ENCODE results near the gene GBP7.

The GBP7 gene

DNA sequence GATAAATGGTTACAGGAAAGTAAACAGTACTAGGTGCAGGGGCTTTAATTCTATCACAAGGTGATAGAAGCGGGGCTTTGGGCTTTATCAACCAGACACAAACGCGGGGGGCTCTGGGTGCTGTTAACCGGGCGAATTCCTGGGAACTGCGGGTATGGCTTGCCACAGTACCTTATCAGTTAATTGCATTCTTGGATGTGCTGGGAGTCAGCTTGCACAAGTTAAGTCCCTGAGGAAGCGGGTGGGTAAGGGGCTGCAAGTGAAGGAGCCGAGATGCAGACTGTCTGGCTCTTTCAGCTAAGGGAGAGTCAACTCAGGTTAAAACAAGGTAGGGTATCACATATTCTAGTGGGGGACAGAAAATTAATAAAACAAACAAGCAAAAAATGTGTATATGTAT lies 22.3 kb upstream of the GBP7 start:
- peaks cover 64% of the 10 kb centered on the region for H3K4me1 Mint-ChIP-seq
- no peaks in the 10 kb centered on the region for H3K27me3 Mint-ChIP-seq
- no peak for DNase-seq (ENCODE audit: low spot score in 2 of 2)
- H3K27ac Mint-ChIP-seq (ENCODE audit: low read depth): peak overlapping the region; percentile 96
- peak overlapping the region; percentile 91 for H3K4me3 Mint-ChIP-seq
- ATAC-seq (replicated peaks; ENCODE audit: extremely low read depth, poor library complexity, severe bottlenecking): no peak
- H3K36me3 Mint-ChIP-seq (ENCODE audit: insufficient read depth): peaks cover 39% of the 10 kb centered on the region
- no peaks in the 10 kb centered on the region for H3K9me3 Mint-ChIP-seq

DNA sequence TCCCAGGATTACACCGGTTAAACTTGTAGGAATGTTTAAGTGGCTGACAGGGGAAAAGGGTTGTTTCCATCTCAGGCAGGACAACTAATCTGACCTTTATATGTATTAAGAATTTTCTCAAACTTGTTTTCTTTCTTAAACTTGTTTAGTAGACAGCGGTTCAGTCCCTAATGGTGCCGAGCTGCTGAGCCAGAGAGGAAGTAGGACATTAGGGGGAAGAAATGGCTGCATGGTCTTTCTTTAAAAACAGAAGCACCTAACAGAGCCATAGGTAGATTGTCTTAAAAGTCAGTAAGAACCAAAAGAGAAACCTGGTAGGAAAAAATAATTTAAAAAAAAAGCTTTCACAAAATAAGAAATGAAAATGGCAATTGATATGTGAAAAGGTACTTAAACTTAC lies 19.7 kb upstream of the GBP7 start:
- H3K4me1 Mint-ChIP-seq: peaks cover 54% of the 10 kb centered on the region

DNA sequence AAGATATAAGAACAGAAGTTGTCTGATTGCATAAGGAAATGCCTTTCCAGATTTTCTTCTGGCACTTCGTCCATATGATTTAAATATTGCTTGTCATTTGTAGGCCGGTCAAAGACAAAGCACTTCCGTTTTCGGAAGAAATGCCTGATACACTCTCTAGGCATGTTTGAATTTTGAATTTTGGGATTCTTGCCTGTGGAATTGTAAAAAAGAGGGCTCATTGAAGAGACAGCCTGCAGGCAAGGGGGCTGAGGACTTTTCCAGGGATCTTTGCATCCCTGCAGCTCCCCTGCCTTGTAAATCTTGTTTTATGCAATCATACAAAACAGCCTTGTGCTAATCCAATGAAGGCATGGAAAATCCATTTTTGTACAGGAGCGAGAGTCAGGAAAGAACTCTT lies 15.5 kb upstream of the GBP7 start:
- no peaks in the 10 kb centered on the region for H3K27me3 Mint-ChIP-seq
- H3K27ac Mint-ChIP-seq (ENCODE audit: low read depth): no peak overlapping the region
- H3K4me1 Mint-ChIP-seq: peaks cover 58% of the 10 kb centered on the region
- H3K4me3 Mint-ChIP-seq: no peak overlapping the region
- no peak for DNase-seq (ENCODE audit: low spot score in 2 of 2)
- ATAC-seq (replicated peaks; ENCODE audit: extremely low read depth, poor library complexity, severe bottlenecking): no peak
- peaks cover 60% of the 10 kb centered on the region for H3K36me3 Mint-ChIP-seq (ENCODE audit: insufficient read depth)
- H3K9me3 Mint-ChIP-seq: no peaks in the 10 kb centered on the region

More for the DNA sequence above, 19.7 kb upstream of the GBP7 start:
- Mint-ChIP-seq H3K9me3 (no peaks in the 10 kb centered on the region), H3K27ac (ENCODE audit: low read depth) (peak overlapping the region; percentile 63), H3K4me3 (peak overlapping the region; percentile 21), H3K27me3 (no peaks in the 10 kb centered on the region), H3K36me3 (ENCODE audit: insufficient read depth) (peaks cover 47% of the 10 kb centered on the region)
- ATAC-seq (replicated peaks; ENCODE audit: extremely low read depth, poor library complexity, severe bottlenecking) (no peak), DNase-seq (ENCODE audit: low spot score in 2 of 2) (no peak)

DNA sequence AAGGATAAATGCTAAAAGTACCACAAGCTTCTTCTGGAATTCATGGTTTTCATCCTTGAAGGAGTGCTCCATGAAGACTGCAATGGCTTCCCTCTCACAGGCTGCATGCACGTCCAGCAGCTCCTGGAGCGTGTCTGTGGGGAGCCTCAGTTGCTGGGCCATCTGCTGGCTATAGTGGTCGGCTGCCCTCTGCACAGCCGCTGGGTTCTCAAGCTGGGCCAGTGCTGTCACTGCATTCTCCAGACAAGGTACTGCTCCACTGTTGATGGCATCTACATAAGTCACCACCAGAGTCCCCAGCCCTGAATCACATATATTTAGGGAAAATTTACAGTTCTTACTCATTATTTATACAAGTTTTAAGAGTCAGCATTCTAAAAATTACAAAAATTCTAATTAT lies 14.2 kb upstream of the GBP7 start:
- H3K27ac Mint-ChIP-seq (ENCODE audit: low read depth): no peak overlapping the region
- no peaks in the 10 kb centered on the region for H3K27me3 Mint-ChIP-seq
- H3K9me3 Mint-ChIP-seq: no peaks in the 10 kb centered on the region
- H3K4me1 Mint-ChIP-seq: peaks cover 48% of the 10 kb centered on the region
- no peak for DNase-seq (ENCODE audit: low spot score in 2 of 2)
- no peak overlapping the region for H3K4me3 Mint-ChIP-seq
- no peak for ATAC-seq (replicated peaks; ENCODE audit: extremely low read depth, poor library complexity, severe bottlenecking)
- peaks cover 69% of the 10 kb centered on the region for H3K36me3 Mint-ChIP-seq (ENCODE audit: insufficient read depth)

DNA sequence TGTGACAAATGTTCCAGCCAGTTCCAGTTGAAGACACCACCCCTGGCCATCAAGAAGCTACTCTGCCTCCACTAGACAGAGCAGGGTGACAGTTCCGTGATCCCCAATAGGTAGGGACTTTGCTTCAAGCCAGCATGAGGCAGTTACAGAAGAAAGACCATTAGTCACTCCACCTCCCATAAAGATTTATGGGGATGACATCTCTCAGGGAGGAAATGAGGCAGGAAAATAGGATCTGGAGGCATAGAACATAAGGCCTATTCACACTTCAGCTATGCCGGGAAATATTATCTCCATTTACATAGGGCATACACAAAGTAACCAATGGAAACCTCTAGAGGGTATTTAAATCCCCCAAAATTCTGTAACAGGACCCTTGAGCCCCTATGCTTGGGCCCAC lies 3.5 kb upstream of the GBP7 start:
- no peaks in the 10 kb centered on the region for H3K27me3 Mint-ChIP-seq
- no peak for DNase-seq (ENCODE audit: low spot score in 2 of 2)
- no peak overlapping the region for H3K27ac Mint-ChIP-seq (ENCODE audit: low read depth)

DNA sequence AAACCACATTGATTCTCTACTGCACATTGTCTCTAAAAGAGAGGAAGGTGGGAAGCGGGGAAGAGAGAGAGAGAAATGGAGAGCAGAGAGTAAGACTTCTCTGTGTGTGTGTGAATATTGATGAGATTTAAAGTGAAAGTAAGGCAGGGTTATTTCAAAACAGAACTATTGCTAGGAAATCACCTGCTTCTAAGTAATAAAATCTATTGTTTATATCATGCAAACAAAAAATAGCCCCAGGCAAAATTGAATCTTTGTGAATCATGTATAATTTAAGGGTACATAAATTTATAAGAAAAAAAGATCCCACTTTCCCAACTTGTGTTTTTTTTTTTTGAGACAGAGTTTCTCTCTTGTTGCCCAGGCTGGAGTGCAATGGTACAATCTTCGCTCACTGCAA lies 1.2 kb upstream of the GBP7 start:
- H3K4me3 Mint-ChIP-seq: no peak overlapping the region
- H3K36me3 Mint-ChIP-seq (ENCODE audit: insufficient read depth): peaks cover 8% of the 10 kb centered on the region
- DNase-seq (ENCODE audit: low spot score in 2 of 2) (no peak), ATAC-seq (replicated peaks; ENCODE audit: extremely low read depth, poor library complexity, severe bottlenecking) (no peak)
- H3K4me1 Mint-ChIP-seq: no peaks in the 10 kb centered on the region
- no peaks in the 10 kb centered on the region for H3K9me3 Mint-ChIP-seq
- H3K27ac Mint-ChIP-seq (ENCODE audit: low read depth): no peak overlapping the region
- no peaks in the 10 kb centered on the region for H3K27me3 Mint-ChIP-seq

More for the DNA sequence above, 3.5 kb upstream of the GBP7 start:
- peaks cover 25% of the 10 kb centered on the region for H3K36me3 Mint-ChIP-seq (ENCODE audit: insufficient read depth)
- no peaks in the 10 kb centered on the region for H3K4me1 Mint-ChIP-seq
- H3K4me3 Mint-ChIP-seq: no peak overlapping the region
- H3K9me3 Mint-ChIP-seq: peaks cover 2% of the 10 kb centered on the region
- no peak for ATAC-seq (replicated peaks; ENCODE audit: extremely low read depth, poor library complexity, severe bottlenecking)

DNA sequence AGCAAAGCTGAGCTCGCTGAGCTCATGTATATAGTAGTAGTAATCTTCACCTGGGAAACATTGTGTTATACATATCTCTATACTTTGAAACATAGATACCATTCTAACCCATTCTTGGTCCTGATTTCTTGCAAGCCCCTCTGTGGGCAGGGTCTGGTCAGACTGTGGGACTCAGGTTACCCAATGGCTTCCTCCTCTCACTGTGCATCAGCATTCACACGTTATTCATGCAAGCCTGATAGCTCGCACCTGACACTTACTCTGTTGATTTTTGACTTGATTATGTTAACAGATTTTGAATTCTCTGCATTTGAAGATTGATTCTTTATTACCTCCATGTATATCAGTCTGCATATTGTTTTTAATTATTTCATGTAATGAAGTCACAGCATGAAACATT lies 1.3 kb downstream of the GBP7 start:
- H3K9me3 Mint-ChIP-seq: no peaks in the 10 kb centered on the region
- peaks cover 4% of the 10 kb centered on the region for H3K4me1 Mint-ChIP-seq
- DNase-seq (ENCODE audit: low spot score in 2 of 2) (no peak), ATAC-seq (replicated peaks; ENCODE audit: extremely low read depth, poor library complexity, severe bottlenecking) (no peak)
- no peaks in the 10 kb centered on the region for H3K27me3 Mint-ChIP-seq
- H3K36me3 Mint-ChIP-seq (ENCODE audit: insufficient read depth): no peaks in the 10 kb centered on the region
- no peak overlapping the region for H3K27ac Mint-ChIP-seq (ENCODE audit: low read depth)
- no peak overlapping the region for H3K4me3 Mint-ChIP-seq

DNA sequence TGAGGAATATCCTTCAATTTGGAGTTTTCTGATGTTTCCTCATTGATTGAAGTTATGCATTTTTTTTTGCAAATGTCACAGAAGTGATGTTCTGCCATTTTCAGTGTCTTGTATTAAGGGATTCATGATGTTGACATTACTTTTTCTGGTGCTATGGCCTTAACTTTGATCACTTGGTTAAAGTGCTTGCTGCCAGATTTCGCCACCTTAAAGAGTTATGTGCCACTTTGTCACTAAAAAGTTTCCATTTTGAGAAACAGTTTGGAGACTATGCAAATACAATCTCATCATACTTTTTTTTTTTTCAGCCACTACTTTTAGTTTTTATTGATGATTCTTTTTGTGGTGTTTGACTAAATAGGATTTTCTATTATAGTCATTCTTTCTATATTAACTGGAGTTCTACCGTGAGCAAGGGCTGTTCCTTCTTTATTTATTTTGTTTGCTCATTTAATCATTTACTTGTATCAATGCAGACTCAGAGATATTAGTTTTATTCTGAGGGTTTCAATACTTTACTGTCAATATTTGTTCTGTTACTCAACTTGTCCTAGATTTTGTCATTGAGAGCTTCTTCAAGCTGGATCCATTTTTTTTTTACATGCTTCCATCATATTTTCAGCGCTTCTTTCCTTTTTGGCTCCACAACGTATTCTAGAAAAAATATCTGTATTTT lies 3.2 kb downstream of the GBP7 start:
- H3K4me1 Mint-ChIP-seq: peaks cover 4% of the 10 kb centered on the region
- no peak overlapping the region for H3K4me3 Mint-ChIP-seq
- no peak for DNase-seq (ENCODE audit: low spot score in 2 of 2)

DNA sequence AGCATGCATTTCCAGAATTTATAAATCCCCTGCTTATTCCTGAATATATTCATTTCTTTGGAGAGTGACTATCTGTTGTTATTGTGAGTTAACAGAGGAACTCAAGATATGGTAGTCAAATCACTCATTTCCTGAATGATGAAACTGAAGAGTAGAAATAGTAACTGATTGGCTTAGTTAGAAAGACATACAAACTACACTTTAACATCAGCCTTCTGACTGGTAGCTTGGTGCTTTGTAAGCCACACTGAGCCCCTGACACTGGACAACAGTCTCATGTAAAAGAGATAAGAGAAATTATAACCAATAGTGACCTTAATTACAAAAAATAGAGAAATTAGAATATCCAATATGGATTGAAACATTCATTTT lies 4.8 kb downstream of the GBP7 start:
- no peaks in the 10 kb centered on the region for H3K9me3 Mint-ChIP-seq
- peaks cover 4% of the 10 kb centered on the region for H3K4me1 Mint-ChIP-seq
- no peaks in the 10 kb centered on the region for H3K27me3 Mint-ChIP-seq
- H3K4me3 Mint-ChIP-seq: no peak overlapping the region
- DNase-seq (ENCODE audit: low spot score in 2 of 2): no peak
- ATAC-seq (replicated peaks; ENCODE audit: extremely low read depth, poor library complexity, severe bottlenecking): no peak
- H3K36me3 Mint-ChIP-seq (ENCODE audit: insufficient read depth): no peaks in the 10 kb centered on the region
- no peak overlapping the region for H3K27ac Mint-ChIP-seq (ENCODE audit: low read depth)

More for the DNA sequence above, 3.2 kb downstream of the GBP7 start:
- ATAC-seq (replicated peaks; ENCODE audit: extremely low read depth, poor library complexity, severe bottlenecking): no peak
- no peaks in the 10 kb centered on the region for H3K9me3 Mint-ChIP-seq
- H3K36me3 Mint-ChIP-seq (ENCODE audit: insufficient read depth): no peaks in the 10 kb centered on the region
- no peaks in the 10 kb centered on the region for H3K27me3 Mint-ChIP-seq
- H3K27ac Mint-ChIP-seq (ENCODE audit: low read depth): no peak overlapping the region

DNA sequence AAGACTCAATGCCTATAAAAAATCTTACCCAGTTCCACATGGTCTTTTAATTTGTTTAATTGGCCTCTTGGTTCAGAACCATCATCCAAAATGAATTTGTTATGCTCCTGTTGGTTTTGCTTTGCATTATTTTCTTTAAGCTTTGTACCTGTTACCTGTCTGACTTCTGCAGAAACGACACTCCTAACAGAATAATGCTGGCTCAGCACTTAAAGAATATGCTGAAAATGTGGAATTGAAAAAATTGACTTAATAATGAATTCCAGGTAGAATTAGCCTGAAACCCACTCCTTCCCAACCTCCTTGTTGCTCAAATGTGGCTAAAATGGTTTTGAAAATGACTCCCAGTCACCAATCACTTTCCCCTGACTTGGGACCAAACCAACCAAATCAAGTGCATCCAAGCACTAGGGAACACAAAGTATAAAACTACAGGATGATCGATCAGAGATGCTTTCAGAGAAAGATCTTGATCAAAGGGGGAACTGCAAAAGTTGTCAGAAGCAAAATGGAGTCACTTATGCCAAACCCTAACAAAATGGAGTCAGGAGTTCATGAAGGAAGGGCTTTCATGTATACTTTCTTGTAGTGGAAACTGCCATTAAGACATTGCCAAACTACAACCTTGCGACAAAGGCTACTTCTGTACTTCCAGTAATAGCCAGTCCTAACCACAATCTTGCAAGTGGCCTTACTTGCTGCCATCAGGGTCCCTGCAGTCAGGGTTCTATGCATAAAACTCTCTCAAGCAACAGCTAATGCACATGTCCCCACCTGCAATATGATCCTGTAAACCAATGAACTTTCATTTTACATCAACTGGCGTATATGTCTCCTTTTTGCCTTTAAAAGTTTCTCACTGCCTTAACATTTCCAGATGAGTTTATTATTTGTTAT lies 5.4 kb downstream of the GBP7 start:
- no peaks in the 10 kb centered on the region for H3K27me3 Mint-ChIP-seq
- no peaks in the 10 kb centered on the region for H3K36me3 Mint-ChIP-seq (ENCODE audit: insufficient read depth)
- no peak overlapping the region for H3K27ac Mint-ChIP-seq (ENCODE audit: low read depth)
- DNase-seq (ENCODE audit: low spot score in 2 of 2) (no peak), ATAC-seq (replicated peaks; ENCODE audit: extremely low read depth, poor library complexity, severe bottlenecking) (no peak)
- no peak overlapping the region for H3K4me3 Mint-ChIP-seq
- H3K4me1 Mint-ChIP-seq: peaks cover 4% of the 10 kb centered on the region
- H3K9me3 Mint-ChIP-seq: no peaks in the 10 kb centered on the region

DNA sequence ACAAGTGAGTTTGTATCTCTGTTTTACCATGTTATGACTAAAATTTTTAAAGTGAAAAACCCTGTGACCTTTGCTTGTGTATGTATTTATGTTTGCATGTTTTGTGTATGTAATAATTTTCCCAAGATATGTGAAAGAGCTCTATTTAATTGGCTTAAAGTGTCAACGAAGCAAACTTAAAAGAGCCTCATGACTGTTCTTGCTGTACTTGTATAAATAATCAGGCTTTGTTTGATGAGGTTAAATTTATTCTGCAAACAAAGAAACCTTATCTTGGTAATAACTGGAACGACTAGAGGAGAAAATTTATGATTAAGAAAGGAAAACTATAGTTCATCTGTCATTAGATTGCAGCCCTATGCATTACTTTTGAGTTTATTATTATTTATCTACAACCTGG lies 6.6 kb downstream of the GBP7 start:
- DNase-seq (ENCODE audit: low spot score in 2 of 2): no peak

DNA sequence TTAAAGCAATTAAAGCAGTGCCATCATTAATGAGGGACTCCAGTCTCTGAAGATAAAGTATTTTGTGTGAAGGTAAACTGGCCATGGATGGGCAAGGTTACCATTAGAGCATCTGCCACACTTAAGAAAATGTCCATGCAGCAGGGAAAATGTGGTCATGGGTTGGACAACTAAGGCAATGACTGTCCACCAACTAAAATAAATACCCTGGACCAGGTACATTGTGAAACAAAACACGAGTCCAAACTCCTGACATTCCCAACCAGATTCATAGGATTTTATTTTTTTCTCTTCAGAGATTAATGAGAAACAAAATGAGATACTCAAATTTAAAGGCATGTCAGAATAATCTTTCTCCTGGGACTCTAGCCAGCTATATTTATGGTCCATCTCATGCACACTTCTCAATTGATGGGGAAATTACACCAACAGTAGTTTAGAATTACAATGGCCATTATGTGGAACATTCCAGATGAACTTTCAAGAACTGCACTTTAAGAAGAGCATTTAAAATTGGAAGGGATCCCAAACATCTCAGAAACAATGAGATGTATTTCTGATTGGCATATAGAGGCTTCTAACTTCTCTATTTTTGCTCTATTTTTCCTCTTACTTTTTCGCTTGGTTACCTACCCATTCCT lies 8.1 kb downstream of the GBP7 start:
- DNase-seq (ENCODE audit: low spot score in 2 of 2) (no peak), ATAC-seq (replicated peaks; ENCODE audit: extremely low read depth, poor library complexity, severe bottlenecking) (no peak)
- Mint-ChIP-seq H3K9me3 (no peaks in the 10 kb centered on the region), H3K27ac (ENCODE audit: low read depth) (no peak overlapping the region), H3K4me3 (no peak overlapping the region), H3K36me3 (ENCODE audit: insufficient read depth) (no peaks in the 10 kb centered on the region), H3K27me3 (no peaks in the 10 kb centered on the region), H3K4me1 (peaks cover 4% of the 10 kb centered on the region)

More for the DNA sequence above, 6.6 kb downstream of the GBP7 start:
- Mint-ChIP-seq H3K36me3 (ENCODE audit: insufficient read depth) (no peaks in the 10 kb centered on the region), H3K9me3 (no peaks in the 10 kb centered on the region), H3K4me3 (no peak overlapping the region), H3K27ac (ENCODE audit: low read depth) (no peak overlapping the region), H3K27me3 (no peaks in the 10 kb centered on the region), H3K4me1 (peaks cover 4% of the 10 kb centered on the region)
- no peak for ATAC-seq (replicated peaks; ENCODE audit: extremely low read depth, poor library complexity, severe bottlenecking)

DNA sequence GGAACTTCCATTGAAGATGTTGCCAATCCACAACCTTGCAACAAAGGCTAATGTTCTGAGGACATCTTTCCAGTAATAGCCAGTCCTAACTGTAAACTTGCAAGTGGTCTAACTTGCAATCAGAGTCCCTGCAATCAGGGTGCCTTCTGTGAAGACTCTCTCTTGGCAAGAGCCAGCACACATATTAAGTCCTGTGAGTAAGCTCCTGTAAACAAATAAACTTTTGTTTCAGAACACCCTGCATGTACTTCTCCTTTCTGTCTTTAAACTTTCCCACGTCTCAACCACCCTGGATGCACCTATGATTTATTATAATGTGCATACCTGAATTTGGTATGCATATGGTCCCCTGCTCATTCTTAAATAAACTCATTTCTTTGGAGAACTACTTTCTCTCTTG lies 9.1 kb downstream of the GBP7 start:
- ATAC-seq (replicated peaks; ENCODE audit: extremely low read depth, poor library complexity, severe bottlenecking): no peak
- no peak overlapping the region for H3K27ac Mint-ChIP-seq (ENCODE audit: low read depth)

More for the DNA sequence above, 9.1 kb downstream of the GBP7 start:
- Mint-ChIP-seq H3K36me3 (ENCODE audit: insufficient read depth) (no peaks in the 10 kb centered on the region), H3K9me3 (no peaks in the 10 kb centered on the region), H3K27me3 (no peaks in the 10 kb centered on the region), H3K4me1 (peaks cover 4% of the 10 kb centered on the region), H3K4me3 (no peak overlapping the region)
- DNase-seq (ENCODE audit: low spot score in 2 of 2): no peak

All from central memory CD8-positive, alpha-beta T cell (primary cell).